A549 (cell line): ENCODE data around the gene SLC9A9. TPM values are rescaled to one million over a fixed set of nuclear protein-coding genes. Genes with fewer than 3 reads are reported as not detected.

ENCODE experiments used
- ATAC-seq, 2 experiments: fragments of 200-7000 bp in 1 of 2; fragments of >200 bp in 1 of 2; cut with Nextera tagmentation in 1 of 2; cut with Tn5 transposase in 1 of 2; 3 replicates each; pipeline versions ENCODE4 v1.8.0 to v1.9.1; 2018 to 2020; ENCODE audit warnings: mild to moderate bottlenecking in 1 of 2, moderate library complexity in 1 of 2
- CTCF ChIA-PET: fragments of 300-600 bp; sonication (Branson Sonifier 250); formaldehyde crosslinking; extraction: SDS; loops from one replicate; lab custom pipeline; 2021; ENCODE audit warnings: antibody characterized with exemption, inconsistent platforms; lab: Yijun Ruan, JAX
- POLR2A ChIA-PET: fragments of 350-600 bp; formaldehyde crosslinking; extraction: SDS; loops from one replicate; lab custom pipeline; 2021; ENCODE audit warnings: antibody characterized with exemption, inconsistent platforms; lab: Yijun Ruan, JAX
- DNase-seq, 2 experiments: peaks; one replicate each; pipeline versions ENCODE4 v3.0.0 to v3.0.0-alpha.2; 2011 to 2016; ENCODE audit warnings: low read depth in 1 of 2, low spot score in 1 of 2
- FAIRE-seq: peaks from 2 replicates; lab custom pipeline; 2011; peaks lifted over from hg19 to GRCh38; lab: Jason Lieb, UNC
- H3K27ac ChIP-seq, 2 experiments: fragments of >200 bp; sonication (Bioruptor Twin); formaldehyde crosslinking; 3 replicates each; pipeline ENCODE4 v1.5.1; 2016 to 2017
- H3K4me1 ChIP-seq: fragments of >200 bp; sonication (Bioruptor Twin); formaldehyde crosslinking; 3 replicates; pipeline ENCODE4 v1.6.1; 2016
- H3K4me2 ChIP-seq: fragments of >200 bp; sonication (Bioruptor Twin); formaldehyde crosslinking; 3 replicates; pipeline ENCODE4 v1.6.1; 2016
- H3K4me3 ChIP-seq: fragments of >200 bp; sonication (Bioruptor Twin); formaldehyde crosslinking; 3 replicates; pipeline ENCODE4 v1.5.1; 2016
- H3K9me3 ChIP-seq: fragments of >200 bp; sonication (Bioruptor Twin); formaldehyde crosslinking; 3 replicates; pipeline ENCODE4 v1.6.1; 2016
- ATOH8 ChIP-seq: fragments of 250-450 bp; sonication (Bioruptor Pico); IDR thresholded peaks from 2 replicates; pipeline ENCODE4 v1.5.0; 2020; ENCODE audit warnings: low read depth, mild to moderate bottlenecking, moderate library complexity
- BCL3 ChIP-seq: fragments of >200 bp; sonication (Bioruptor Twin); formaldehyde crosslinking; IDR thresholded peaks from 3 replicates; pipeline ENCODE4 v1.6.1; 2016
- CBX2 ChIP-seq: fragments of 200-600 bp; sonication (generic); IDR thresholded peaks from 2 replicates; pipeline ENCODE4 v1.6.1; 2016; ENCODE audit warnings: low read depth, mild to moderate bottlenecking, borderline replicate concordance
- CBX8 ChIP-seq: fragments of 200-600 bp; sonication (generic); IDR thresholded peaks from 2 replicates; pipeline ENCODE4 v1.6.1; 2016
- CHD2 ChIP-seq: fragments of 150-350 bp; IDR thresholded peaks from 2 replicates; pipeline ENCODE4 v1.6.1; 2014; ENCODE audit warnings: low read length; ENCODE audit not compliant: partially characterized antibody
- CTCF ChIP-seq: fragments of >200 bp; sonication (Bioruptor Twin); formaldehyde crosslinking; IDR thresholded peaks from 3 replicates; pipeline ENCODE4 v1.5.1; 2016
- ESRRA ChIP-seq: fragments of 150-350 bp; IDR thresholded peaks from 2 replicates; pipeline ENCODE4 v1.6.1; 2014; ENCODE audit warnings: mild to moderate bottlenecking, low read length, borderline replicate concordance
- FOSL2 ChIP-seq, 2 experiments: fragments of 450-650 bp in 1 of 2; fragments of >200 bp in 1 of 2; sonication (Bioruptor Twin) in 1 of 2; formaldehyde crosslinking; IDR thresholded peaks; 2 replicates each; pipeline versions ENCODE4 v1.5.0 to v1.6.1; 2016 to 2020; ENCODE audit warnings: mild to moderate bottlenecking in 1 of 2, moderate library complexity in 1 of 2
- FOXS1 ChIP-seq: fragments of 250-450 bp; sonication (Bioruptor Pico); IDR thresholded peaks from 2 replicates; pipeline ENCODE4 v1.5.0; 2020; ENCODE audit warnings: mild to moderate bottlenecking, moderate library complexity
- HDAC2 ChIP-seq: fragments of 200-600 bp; sonication (generic); IDR thresholded peaks from 2 replicates; pipeline ENCODE4 v1.6.1; 2016
- HES2 ChIP-seq: fragments of >200 bp; sonication (Bioruptor Twin); formaldehyde crosslinking; IDR thresholded peaks from 2 replicates; pipeline ENCODE4 v1.6.1; 2016
- HMGXB4 ChIP-seq: fragments of 250-450 bp; sonication (Bioruptor Pico); IDR thresholded peaks from 2 replicates; pipeline ENCODE4 v1.5.0; 2021; ENCODE audit warnings: mild to moderate bottlenecking, moderate library complexity, borderline replicate concordance
- JUN ChIP-seq, 2 experiments: fragments of >200 bp; sonication (Bioruptor Twin); formaldehyde crosslinking; IDR thresholded peaks; 2 replicates in 1 of 2; 3 replicates in 1 of 2; pipeline ENCODE4 v1.6.1; 2016 to 2017
- KDM5A ChIP-seq: fragments of 200-600 bp; sonication (generic); IDR thresholded peaks from 2 replicates; pipeline ENCODE4 v1.6.1; 2016; ENCODE audit warnings: antibody characterized with exemption, mild to moderate bottlenecking
- MAFK ChIP-seq: fragments of 450-650 bp; IDR thresholded peaks from 2 replicates; pipeline ENCODE4 v1.6.1; 2014; ENCODE audit not compliant: partially characterized antibody
- NFE2L2 ChIP-seq: fragments of 150-350 bp; conservative IDR thresholded peaks from 2 replicates; pipeline ENCODE4 v1.6.1; 2014; ENCODE audit warnings: low read length
- RAD21 ChIP-seq, 2 experiments: fragments of >200 bp in 1 of 2; sonication (Bioruptor Twin) in 1 of 2; formaldehyde crosslinking in 1 of 2; IDR thresholded peaks in 1 of 2; conservative IDR thresholded peaks in 1 of 2; 2 replicates in 1 of 2; 3 replicates in 1 of 2; pipeline ENCODE4 v1.6.1; 2012 to 2018; ENCODE audit warnings: inconsistent platforms in 1 of 2
- RARB ChIP-seq: fragments of 250-450 bp; sonication (Bioruptor Pico); IDR thresholded peaks from 2 replicates; pipeline ENCODE4 v1.8.0; 2021; ENCODE audit warnings: mild to moderate bottlenecking, moderate library complexity
- REST ChIP-seq: fragments of 200-600 bp; sonication (generic); IDR thresholded peaks from 2 replicates; pipeline ENCODE4 v1.6.1; 2016; ENCODE audit warnings: antibody characterized with exemption, mild to moderate bottlenecking, moderate library complexity
- RNF2 ChIP-seq: fragments of 200-600 bp; sonication (generic); IDR thresholded peaks from 2 replicates; pipeline ENCODE4 v1.6.1; 2016; ENCODE audit warnings: low read depth, mild to moderate bottlenecking, antibody characterized with exemption, moderate library complexity, borderline replicate concordance
- USF2 ChIP-seq: fragments of 450-650 bp; IDR thresholded peaks from 2 replicates; pipeline ENCODE4 v1.6.1; 2014; ENCODE audit warnings: antibody characterized with exemption
- ZFP36 ChIP-seq: fragments of 450-650 bp; IDR thresholded peaks from 2 replicates; pipeline ENCODE4 v1.6.1; 2014; ENCODE audit warnings: borderline replicate concordance; ENCODE audit not compliant: partially characterized antibody
- WGBS: methylation state at CpG from one replicate; pipeline ENCODE4 v1.1.6; 2017; ENCODE audit errors: missing lambda C conversion rate; 5-methylcytosine and 5-hydroxymethylcytosine counted together
- polyA plus RNA-seq, 4 experiments: library from polyadenylated mRNA; depleted of rRNA in 3 of 4; stranded (reverse); fragments of >200 nt; fragmentation: RNase III in 1 of 4; extraction: RNeasy Plus Mini Kit Qiagen cat#74134 plus additional on column Dnase treatment in 1 of 4; gene quantifications; 2 replicates in 3 of 4; 3 replicates in 1 of 4; pipeline ENCODE4 v1.2.3, GENCODE V29; 2011 to 2017

SLC9A9 gene
- polyA plus RNA-seq, 2 of the 4 experiments (the other 2 are of a cell fraction) = 0.10 to 0.32 TPM

- POLR2A ChIA-PET = no interaction called here
- H3K4me3 ChIP-seq = no peak overlapping the region
- no peaks in the 10 kb centered on the region for H3K4me1 ChIP-seq
- ATAC-seq (no peak), FAIRE-seq (no peak), DNase-seq (no peak)
- H3K27ac ChIP-seq = no peak overlapping the region
- H3K9me3 ChIP-seq = no peaks in the 10 kb centered on the region
- CTCF ChIA-PET = interaction anchor here (0.7 kb wide), 1 partner anchor 1474 kb away, joined by 3 read pairs; no protein-coding TSS in a partner anchor
- TF ChIP-seq CBX8 (no peak), CHD2 (no peak), HMGXB4 (CRISPR knock-in tag) (no peak), ZFP36 (no peak), CBX2 (no peak), BCL3 (no peak), ATOH8 (CRISPR knock-in tag) (no peak), FOXS1 (no peak), RNF2 (no peak), NFE2L2 (no peak), HDAC2 (no peak), ESRRA (no peak), USF2 (no peak), JUN (IDR thresholded peaks at IDR 0.05) (no peak), FOSL2 (IDR thresholded peaks at IDR 0.05) (no peak), FOSL2 (CRISPR knock-in tag; IDR thresholded peaks at IDR 0.05) (no peak)
- no peak overlapping the region for H3K4me2 ChIP-seq
These were observed 581.3 kb downstream of the SLC9A9 start for GRCh38 chr3:143266927-143267326.

GRCh38 chr3:143266511-143266910 lies 581.8 kb downstream of the SLC9A9 start:
- Histone ChIP-seq H3K9me3 (no peaks in the 10 kb centered on the region), H3K4me3 (no peak overlapping the region), H3K4me2 (no peak overlapping the region), H3K4me1 (no peaks in the 10 kb centered on the region), H3K27ac (no peak overlapping the region)
- ATAC-seq (no peak), DNase-seq (no peak), FAIRE-seq (no peak)
- CTCF ChIA-PET = interaction anchor here (0.7 kb wide), 1 partner anchor 1473 kb away, joined by 3 read pairs; no protein-coding TSS in a partner anchor
- POLR2A ChIA-PET = no interaction called here
- WGBS = 24% methylated on average over 2 of the region's 2 CpGs
- TF ChIP-seq REST (no peak), KDM5A (no peak), HES2 (no peak), RARB (no peak), RAD21 (conservative IDR thresholded peaks at IDR 0.05 in 1 of 2, IDR thresholded peaks at IDR 0.05 in 1 of 2) (no peak), ESRRA (no peak), ATOH8 (CRISPR knock-in tag) (no peak), HMGXB4 (CRISPR knock-in tag) (no peak), MAFK (no peak), CTCF (no peak)
